Measurements from ENCODE around the gene CA9. TPM values are rescaled to one million over a fixed set of nuclear protein-coding genes. Genes with fewer than 3 reads are reported as not detected.

The CA9 gene
- total and polyA plus RNA-seq, 3 experiments from 2014 or later, result 0.75 TPM; not detected in 2

GRCh38 chr9:35652829-35653209 is 20.9 kb upstream of the CA9 start:
- H3K4me3 Mint-ChIP-seq, result no peak overlapping the region
- H3K27ac Mint-ChIP-seq, result peak overlapping the region in 6 of 8 donors; percentile 23 to 93 (median 60)
- POLR2A ChIA-PET, result no interaction called here
- no peaks in the 10 kb centered on the region for H3K27me3 ChIP-seq (ENCODE audit: insufficient read depth, low read length, poor library complexity, severe bottlenecking)
- CTCF ChIA-PET, result no interaction called here
- peaks cover 57 to 78% (median 60%) of the 10 kb centered on the region in 3 donors for H3K4me1 Mint-ChIP-seq
- H3K4me3 ChIP-seq (ENCODE audit: low read length), result no peak overlapping the region
- no peaks in the 10 kb centered on the region for H3K9me3 ChIP-seq (ENCODE audit: low read length)
- H3K4me1 ChIP-seq (ENCODE audit: insufficient read depth, low read length), result peaks cover 53% of the 10 kb centered on the region
- peaks cover 2 to 3% of the 10 kb centered on the region in 2 donors for H3K27me3 Mint-ChIP-seq
- H3K9me3 Mint-ChIP-seq, result peaks cover 0 to 3% (median 2%) of the 10 kb centered on the region in 5 donors
- H3K36me3 Mint-ChIP-seq, result peaks cover 0 to 13% (median under 1%) of the 10 kb centered on the region in 3 donors
- no peak overlapping the region for H3K27ac ChIP-seq (ENCODE audit: low read depth, low read length)
- DNase-seq, result no peak
- no peaks in the 10 kb centered on the region for H3K36me3 ChIP-seq (ENCODE audit: insufficient read depth, low read length)

GRCh38 chr9:35653611-35654010 is 20.1 kb upstream of the CA9 start:
- H3K27ac ChIP-seq (ENCODE audit: low read depth, low read length), result no peak overlapping the region
- H3K4me1 ChIP-seq (ENCODE audit: insufficient read depth, low read length), result peaks cover 45% of the 10 kb centered on the region
- DNase-seq, result no peak
- Mint-ChIP-seq H3K27me3 (peaks cover 4 to 9% of the 10 kb centered on the region in 2 donors), H3K4me3 (peak overlapping the region in 1 of 7 donors; percentile 41), H3K4me1 (peaks cover 51 to 73% (median 56%) of the 10 kb centered on the region in 3 donors), H3K9me3 (peaks cover 0 to 6% (median 4%) of the 10 kb centered on the region in 5 donors), H3K36me3 (peaks cover 0 to 15% (median 2%) of the 10 kb centered on the region in 3 donors), H3K27ac (peak overlapping the region in 7 of 8 donors; percentile 70 to 100 (median 86))
- H3K36me3 ChIP-seq (ENCODE audit: insufficient read depth, low read length), result no peaks in the 10 kb centered on the region
- ChIA-PET CTCF (interaction anchor here (6.5 to 10.0 kb wide), 2 partner anchors 7 to 43 kb away, joined by 72 to 162 read pairs; partner anchors contain the start of gene SIT1), POLR2A (no interaction called here)
- H3K4me3 ChIP-seq (ENCODE audit: low read length), result no peak overlapping the region
- no peaks in the 10 kb centered on the region for H3K9me3 ChIP-seq (ENCODE audit: low read length)
- H3K27me3 ChIP-seq (ENCODE audit: insufficient read depth, low read length, poor library complexity, severe bottlenecking), result no peaks in the 10 kb centered on the region

- Mint-ChIP-seq H3K36me3 (peaks cover 8 to 26% (median 9%) of the 10 kb centered on the region in 3 donors), H3K9me3 (peaks cover 0 to 6% (median 4%) of the 10 kb centered on the region in 5 donors), H3K4me3 (peak overlapping the region; percentile 38 to 97 (median 92)), H3K4me1 (peaks cover 57 to 75% (median 67%) of the 10 kb centered on the region in 3 donors), H3K27ac (peak overlapping the region; percentile 97 to 100 (median 99)), H3K27me3 (peaks cover 4 to 9% of the 10 kb centered on the region in 2 donors)
- POLR2A ChIA-PET, result interaction anchor here (0.6 to 5.1 kb wide), 6 partner anchors 10 to 103 kb away, joined by 4 to 53 read pairs (median 6); partner anchors contain the start of genes CREB3 and TLN1
- Histone ChIP-seq H3K4me3 (ENCODE audit: low read length) (no peak overlapping the region), H3K27ac (ENCODE audit: low read depth, low read length) (no peak overlapping the region), H3K9me3 (ENCODE audit: low read length) (no peaks in the 10 kb centered on the region), H3K36me3 (ENCODE audit: insufficient read depth, low read length) (peaks cover 10% of the 10 kb centered on the region), H3K4me1 (ENCODE audit: insufficient read depth, low read length) (peaks cover 59% of the 10 kb centered on the region), H3K27me3 (ENCODE audit: insufficient read depth, low read length, poor library complexity, severe bottlenecking) (no peaks in the 10 kb centered on the region)
- CTCF ChIA-PET, result interaction anchor here (0.9 to 10.0 kb wide), 13 partner anchors 10 to 226 kb away, joined by 3 to 162 read pairs (median 12); partner anchors contain the start of genes ARHGEF39, CD72, CREB3 and HINT2
- peak in 2 of 5 donors; percentile 18 to 22 for DNase-seq
Measured at GRCh38 chr9:35656348-35656747, 17.4 kb upstream of the CA9 start.

GRCh38 chr9:35656831-35657545 is 16.7 kb upstream of the CA9 start:
- Histone ChIP-seq H3K27me3 (ENCODE audit: insufficient read depth, low read length, poor library complexity, severe bottlenecking) (no peaks in the 10 kb centered on the region), H3K4me1 (ENCODE audit: insufficient read depth, low read length) (peaks cover 59% of the 10 kb centered on the region), H3K4me3 (ENCODE audit: low read length) (peak overlapping the region; percentile 90), H3K27ac (ENCODE audit: low read depth, low read length) (peak overlapping the region; percentile 99), H3K9me3 (ENCODE audit: low read length) (no peaks in the 10 kb centered on the region), H3K36me3 (ENCODE audit: insufficient read depth, low read length) (peaks cover 10% of the 10 kb centered on the region)
- POLR2A ChIA-PET, result interaction anchor here (0.6 to 5.1 kb wide), 7 partner anchors 10 to 102 kb away, joined by 3 to 53 read pairs (median 8); partner anchors contain the start of genes CREB3 and TLN1
- H3K9me3 Mint-ChIP-seq, result peaks cover 0 to 6% (median 4%) of the 10 kb centered on the region in 5 donors
- peak overlapping the region; percentile 97 to 100 (median 99) for H3K27ac Mint-ChIP-seq
- no peak for DNase-seq
- peaks cover 4 to 9% of the 10 kb centered on the region in 2 donors for H3K27me3 Mint-ChIP-seq
- H3K36me3 Mint-ChIP-seq, result peaks cover 11 to 29% (median 13%) of the 10 kb centered on the region in 3 donors
- CTCF ChIA-PET, result interaction anchor here (0.9 to 10.0 kb wide), 18 partner anchors 9 to 225 kb away, joined by 3 to 162 read pairs (median 12); partner anchors contain the start of genes ARHGEF39, CD72, CREB3 and GBA2
- H3K4me1 Mint-ChIP-seq, result peaks cover 56 to 75% (median 67%) of the 10 kb centered on the region in 3 donors
- H3K4me3 Mint-ChIP-seq, result peak overlapping the region; percentile 84 to 97 (median 92)

- peaks cover 60% of the 10 kb centered on the region for H3K4me1 ChIP-seq (ENCODE audit: insufficient read depth, low read length)
Measured at GRCh38 chr9:35657546-35658136, 16.1 kb upstream of the CA9 start, which contains the start of gene RMRP. TSS of gene RMRP (minus strand) at chr9:35658019.

GRCh38 chr9:35658137-35658967 is 15.4 kb upstream of the CA9 start, which contains the start of gene CCDC107:
TSS of gene CCDC107 (plus strand) at chr9:35658292. CDS start at chr9:35658380, 88 bp downstream.
- peak; percentile 79 to 89 (median 87) for DNase-seq
- ChIA-PET CTCF (interaction anchor here (0.9 to 10.0 kb wide), 31 partner anchors 8 to 555 kb away, joined by 3 to 162 read pairs (median 7); partner anchors contain the start of genes ARHGEF39, CD72, CREB3 and GBA2), POLR2A (interaction anchor here (0.6 to 5.1 kb wide), 14 partner anchors 9 to 73 kb away, joined by 3 to 53 read pairs (median 6); partner anchors contain the start of genes CREB3, TESK1 and TLN1)
- Histone ChIP-seq H3K4me3 (ENCODE audit: low read length) (peak within 1 kb of the TSS; percentile 90), H3K4me1 (ENCODE audit: insufficient read depth, low read length) (peaks cover 65% of the 10 kb centered on the region), H3K27me3 (ENCODE audit: insufficient read depth, low read length, poor library complexity, severe bottlenecking) (no peaks in the 10 kb centered on the region), H3K9me3 (ENCODE audit: low read length) (no peaks in the 10 kb centered on the region), H3K27ac (ENCODE audit: low read depth, low read length) (peak within 1 kb of the TSS; percentile 99), H3K36me3 (ENCODE audit: insufficient read depth, low read length) (peaks cover 10% of the 10 kb centered on the region)
- Mint-ChIP-seq H3K27ac (peak within 1 kb of the TSS; percentile 97 to 100 (median 99)), H3K4me3 (peak within 1 kb of the TSS; percentile 84 to 97 (median 92)), H3K4me1 (peaks cover 67 to 86% (median 79%) of the 10 kb centered on the region in 3 donors), H3K9me3 (peaks cover 0 to 6% (median 4%) of the 10 kb centered on the region in 5 donors), H3K27me3 (peaks cover 4 to 10% of the 10 kb centered on the region in 2 donors), H3K36me3 (peaks cover 11 to 29% (median 13%) of the 10 kb centered on the region in 3 donors)

More at GRCh38 chr9:35657546-35658136, 16.1 kb upstream of the CA9 start, which contains the start of gene RMRP:
- ChIA-PET POLR2A (interaction anchor here (0.6 to 5.1 kb wide), 13 partner anchors 11 to 74 kb away, joined by 3 to 53 read pairs (median 6); partner anchors contain the start of genes CREB3, TESK1 and TLN1), CTCF (interaction anchor here (0.9 to 10.0 kb wide), 28 partner anchors 9 to 555 kb away, joined by 3 to 162 read pairs (median 8); partner anchors contain the start of genes ARHGEF39, CD72, CREB3 and GBA2)
- peaks cover 0 to 6% (median 4%) of the 10 kb centered on the region in 5 donors for H3K9me3 Mint-ChIP-seq
- H3K27me3 Mint-ChIP-seq, result peaks cover 4 to 9% of the 10 kb centered on the region in 2 donors
- peak within 1 kb of the TSS; percentile 84 to 97 (median 92) for H3K4me3 Mint-ChIP-seq
- peak; percentile 76 to 94 (median 91) for DNase-seq
- peak within 1 kb of the TSS; percentile 97 to 100 (median 99) for H3K27ac Mint-ChIP-seq
- peaks cover 61 to 79% (median 72%) of the 10 kb centered on the region in 3 donors for H3K4me1 Mint-ChIP-seq
- H3K9me3 ChIP-seq (ENCODE audit: low read length), result no peaks in the 10 kb centered on the region
- peaks cover 10% of the 10 kb centered on the region for H3K36me3 ChIP-seq (ENCODE audit: insufficient read depth, low read length)
- no peaks in the 10 kb centered on the region for H3K27me3 ChIP-seq (ENCODE audit: insufficient read depth, low read length, poor library complexity, severe bottlenecking)
- H3K4me3 ChIP-seq (ENCODE audit: low read length), result peak within 1 kb of the TSS; percentile 90
- H3K27ac ChIP-seq (ENCODE audit: low read depth, low read length), result peak within 1 kb of the TSS; percentile 99
- H3K36me3 Mint-ChIP-seq, result peaks cover 11 to 29% (median 13%) of the 10 kb centered on the region in 3 donors
